RWPE2 (cell line): ENCODE measurements around the gene PALD1.

Source experiments
- ATAC-seq: fragments of 200-7000 bp; cut with Tn5 transposase; 3 replicates; pipeline ENCODE4 v1.9.1; 2021; ENCODE audit warnings: low read depth
- DNase-seq: peaks from one replicate; pipeline ENCODE4 v3.0.0-alpha.2; 2020; ENCODE audit warnings: low spot score
- H3K27ac ChIP-seq: fragments of 450-650 bp; 2 replicates; pipeline ENCODE4 v1.5.1; 2017; ENCODE audit warnings: mild to moderate bottlenecking; ENCODE audit not compliant: poor library complexity, severe bottlenecking
- H3K27me3 ChIP-seq: fragments of 250-450 bp; sonication (Bioruptor Pico); 2 replicates; pipeline ENCODE4 v1.5.1; 2021; ENCODE audit warnings: mild to moderate bottlenecking, moderate library complexity; ENCODE audit not compliant: insufficient read depth, poor library complexity, severe bottlenecking
- H3K36me3 ChIP-seq: fragments of 250-450 bp; sonication (Bioruptor Pico); 2 replicates; pipeline ENCODE4 v1.5.1; 2020; ENCODE audit warnings: low read depth, mild to moderate bottlenecking, moderate library complexity
- H3K4me1 ChIP-seq: fragments of 250-450 bp; sonication (Bioruptor Pico); 2 replicates; pipeline ENCODE4 v1.5.1; 2021; ENCODE audit warnings: mild to moderate bottlenecking, moderate library complexity; ENCODE audit not compliant: insufficient read depth, poor library complexity, severe bottlenecking
- H3K4me3 ChIP-seq: fragments of 250-450 bp; sonication (Bioruptor Pico); 2 replicates; pipeline ENCODE4 v1.5.1; 2021; ENCODE audit warnings: mild to moderate bottlenecking, moderate library complexity; ENCODE audit not compliant: severe bottlenecking
- H3K9me3 ChIP-seq: fragments of 250-450 bp; sonication (Bioruptor Pico); 2 replicates; pipeline ENCODE4 v1.5.1; 2021; ENCODE audit warnings: mild to moderate bottlenecking, moderate library complexity; ENCODE audit not compliant: severe bottlenecking
- CTCF ChIP-seq: fragments of 450-650 bp; IDR thresholded peaks from one replicate; pipeline ENCODE4 v1.5.1; 2017; ENCODE audit warnings: mild to moderate bottlenecking, moderate library complexity; ENCODE audit not compliant: poor library complexity, severe bottlenecking

Gene PALD1

GRCh38 chr10:70445718-70446657 is 32.6 kb upstream of the PALD1 start:
- Histone ChIP-seq H3K4me3 (no peak overlapping the region), H3K9me3 (no peaks in the 10 kb centered on the region), H3K4me1 (no peaks in the 10 kb centered on the region), H3K27ac (no peak overlapping the region), H3K27me3 (peaks cover 18% of the 10 kb centered on the region), H3K36me3 (no peaks in the 10 kb centered on the region)
- no peak for TF ChIP-seq CTCF
- ATAC-seq (no peak), DNase-seq (no peak)

GRCh38 chr10:70448236-70448635 is 30.3 kb upstream of the PALD1 start:
- Histone ChIP-seq H3K36me3 (no peaks in the 10 kb centered on the region), H3K4me3 (no peak overlapping the region)
- no peak for DNase-seq

GRCh38 chr10:70455213-70455630 is 23.3 kb upstream of the PALD1 start:
- Histone ChIP-seq H3K36me3 (no peaks in the 10 kb centered on the region), H3K27ac (no peak overlapping the region), H3K4me1 (no peaks in the 10 kb centered on the region), H3K4me3 (no peak overlapping the region), H3K9me3 (no peaks in the 10 kb centered on the region), H3K27me3 (peaks cover 10% of the 10 kb centered on the region)
- DNase-seq (no peak), ATAC-seq (no peak)
- TF ChIP-seq CTCF, result no peak

More at GRCh38 chr10:70448236-70448635, 30.3 kb upstream of the PALD1 start:
- Histone ChIP-seq H3K27me3 (no peaks in the 10 kb centered on the region), H3K27ac (no peak overlapping the region), H3K9me3 (no peaks in the 10 kb centered on the region), H3K4me1 (no peaks in the 10 kb centered on the region)
- TF ChIP-seq CTCF, result no peak
- no peak for ATAC-seq

- DNase-seq, result no peak
- no peak for ATAC-seq
- TF ChIP-seq CTCF, result no peak
- H3K9me3 ChIP-seq, result no peaks in the 10 kb centered on the region
- H3K27ac ChIP-seq, result no peak overlapping the region
- H3K4me1 ChIP-seq, result no peaks in the 10 kb centered on the region
- H3K27me3 ChIP-seq, result peaks cover 10% of the 10 kb centered on the region
- no peaks in the 10 kb centered on the region for H3K36me3 ChIP-seq
- no peak overlapping the region for H3K4me3 ChIP-seq
Observed at GRCh38 chr10:70456164-70456563, 22.4 kb upstream of the PALD1 start.

GRCh38 chr10:70457759-70458305 is 20.7 kb upstream of the PALD1 start:
- Histone ChIP-seq H3K27ac (no peak overlapping the region), H3K27me3 (peaks cover 10% of the 10 kb centered on the region), H3K9me3 (no peaks in the 10 kb centered on the region), H3K4me3 (no peak overlapping the region), H3K36me3 (no peaks in the 10 kb centered on the region), H3K4me1 (no peaks in the 10 kb centered on the region)
- no peak for DNase-seq
- TF ChIP-seq CTCF, result no peak
- ATAC-seq, result no peak
